B cell (primary cell): Measurements from ENCODE around the gene PDGFC. TPM values are rescaled to one million over a fixed set of nuclear protein-coding genes. Genes with fewer than 3 reads are reported as not detected.

Source experiments
- ATAC-seq: fragments of 200-7000 bp; cut with Tn5 transposase; one replicate; pipeline ENCODE4 v1.10.0; 2021; ENCODE audit warnings: low read depth, mild to moderate bottlenecking, moderate number of reproducible peaks, moderate library complexity
- CTCF ChIA-PET: fragments of 350-600 bp; sonication (Branson Sonifier 250); formaldehyde crosslinking; loops from one replicate; lab custom pipeline; 2021; ENCODE audit warnings: antibody characterized with exemption, inconsistent platforms; lab: Charles Lee
- POLR2A ChIA-PET: fragments of 350-600 bp; sonication (Branson Sonifier 250); formaldehyde crosslinking; loops from one replicate; lab custom pipeline; 2021; ENCODE audit warnings: antibody characterized with exemption; lab: Charles Lee
- DNase-seq: peaks from one replicate; pipeline ENCODE4 v3.0.0; 2013
- H2AFZ ChIP-seq: 2 replicates; pipeline ENCODE4 v1.6.1; 2012; ENCODE audit warnings: mild to moderate bottlenecking, low read depth, low read length; ENCODE audit not compliant: insufficient read depth, poor library complexity, severe bottlenecking
- H3K27ac ChIP-seq, 2 donors: 1 replicate in 1 of 2; 2 replicates in 1 of 2; pipeline ENCODE4 v1.5.1; 2012 to 2013; ENCODE audit warnings: low read length in 2 of 2, mild to moderate bottlenecking in 2 of 2, moderate library complexity in 1 of 2
- H3K27me3 ChIP-seq, 4 experiments: fragments of 200-600 bp in 1 of 4; sonication (generic) in 1 of 4; replicated peaks in 1 of 4; 1 replicate in 2 of 4; 2 replicates in 2 of 4; pipeline versions ENCODE4 v1.6.1 to v1.7.0; 2013 to 2016; ENCODE audit warnings: low read length in 3 of 4, mild to moderate bottlenecking in 2 of 4, mixed read lengths in 1 of 4, moderate library complexity in 1 of 4; ENCODE audit not compliant: insufficient read depth in 4 of 4, control insufficient read depth in 3 of 4; ENCODE audit errors: control extremely low read depth in 1 of 4
- H3K36me3 ChIP-seq, 2 experiments: replicated peaks in 1 of 2; 1 replicate in 1 of 2; 2 replicates in 1 of 2; pipeline versions ENCODE4 v1.6.1 to v1.7.1; 2013; ENCODE audit warnings: low read length in 1 of 2; ENCODE audit not compliant: insufficient read depth in 2 of 2, control insufficient read depth in 1 of 2; ENCODE audit errors: control extremely low read depth in 1 of 2, extremely low read depth in 1 of 2
- H3K4me1 ChIP-seq, 2 donors: fragments of 200-600 bp in 1 of 2; sonication (generic) in 1 of 2; 1 replicate in 1 of 2; 2 replicates in 1 of 2; pipeline versions ENCODE4 v1.5.1 to v1.6.1; 2013 to 2017; ENCODE audit warnings: low read length in 2 of 2; ENCODE audit not compliant: control insufficient read depth in 2 of 2, insufficient read depth in 2 of 2
- H3K4me2 ChIP-seq: replicated peaks from 2 replicates; pipeline ENCODE3; 2012; ENCODE audit warnings: mild to moderate bottlenecking, low read depth, low read length; ENCODE audit not compliant: poor library complexity, severe bottlenecking
- H3K4me3 ChIP-seq, 5 experiments: fragments of 200-600 bp in 1 of 5; sonication (generic) in 1 of 5; 1 replicate in 3 of 5; 2 replicates in 2 of 5; pipeline versions ENCODE4 v1.5.1 to v1.7.0; 2011 to 2016; ENCODE audit warnings: low read length in 4 of 5, mild to moderate bottlenecking in 4 of 5, low read depth in 2 of 5, control low read depth in 1 of 5, moderate library complexity in 1 of 5; ENCODE audit not compliant: insufficient read depth in 1 of 5; ENCODE audit errors: control extremely low read depth in 1 of 5, extremely low read depth in 1 of 5
- H3K79me2 ChIP-seq: fragments of 200-600 bp; sonication (generic); one replicate; pipeline ENCODE4 v1.6.0; 2016; ENCODE audit warnings: low read length; ENCODE audit not compliant: control insufficient read depth, insufficient read depth
- H3K9ac ChIP-seq: fragments of 200-600 bp; sonication (generic); 2 replicates; pipeline ENCODE4 v1.6.1; 2017; ENCODE audit warnings: mild to moderate bottlenecking, low read length, moderate library complexity
- H3K9me3 ChIP-seq, 3 donors: one replicate each; pipeline versions ENCODE4 v1.6.1 to v1.7.1; 2013; ENCODE audit warnings: low read length in 2 of 3; ENCODE audit not compliant: control insufficient read depth in 2 of 3, insufficient read depth in 1 of 3; ENCODE audit errors: control extremely low read depth in 1 of 3
- H4K20me1 ChIP-seq: 2 replicates; pipeline ENCODE4 v1.6.0; 2012; ENCODE audit warnings: mild to moderate bottlenecking, low read length; ENCODE audit not compliant: insufficient read depth, control insufficient read depth, poor library complexity, severe bottlenecking
- H3K27ac Mint-ChIP-seq: one replicate; pipeline ENCODE4 v1.8.0; 2021; ENCODE audit warnings: mixed read lengths
- H3K27me3 Mint-ChIP-seq: one replicate; pipeline ENCODE4 v1.8.0; 2021; ENCODE audit warnings: mixed read lengths
- H3K4me1 Mint-ChIP-seq: one replicate; pipeline ENCODE4 v1.8.0; 2021; ENCODE audit warnings: mixed read lengths
- H3K4me3 Mint-ChIP-seq: one replicate; pipeline ENCODE4 v1.8.0; 2021; ENCODE audit warnings: mixed read lengths
- H3K9me3 Mint-ChIP-seq: one replicate; pipeline ENCODE4 v1.8.0; 2022; ENCODE audit warnings: mixed read lengths; ENCODE audit not compliant: insufficient read depth
- CTCF ChIP-seq: fragments of 200-600 bp; IDR thresholded peaks from one replicate; pipeline ENCODE4 v1.8.0; 2022; ENCODE audit warnings: antibody characterized with exemption, mild to moderate bottlenecking
- EZH2 ChIP-seq: IDR thresholded peaks from 2 replicates; pipeline ENCODE4 v1.6.1; 2012; ENCODE audit warnings: borderline replicate concordance, low read depth, mild to moderate bottlenecking, moderate library complexity, low read length; ENCODE audit not compliant: insufficient read depth, poor library complexity, severe bottlenecking
- WGBS: methylation state at CpG from one replicate; pipeline ENCODE4 v1.1.5; 2013; ENCODE audit warnings: missing lambda C conversion rate; ENCODE audit not compliant: insufficient coverage; 5-methylcytosine and 5-hydroxymethylcytosine counted together
- intact Hi-C: fragments of 100-400 bp; cut with micrococcal nuclease; formaldehyde crosslinking; loops from one replicate; pipeline ENCODE4 v1.10.0; 2022
- polyA plus RNA-seq: library from polyadenylated mRNA; depleted of rRNA; stranded (reverse); fragments of >200 nt; gene quantifications from 2 replicates; pipeline ENCODE4 v1.2.3, GENCODE V29; 2012
- total RNA-seq, 2 donors: library from RNA; stranded (reverse); fragments of 120-200 nt in 1 of 2; gene quantifications; 1 replicate in 1 of 2; 2 replicates in 1 of 2; pipeline versions ENCODE4 v1.2.3 to v1.2.4, GENCODE V29; 2013 to 2022

The PDGFC gene
- total and polyA plus RNA-seq, 2 donors (not counting 1 experiment from before 2014, with no cell fraction given) = 0.10 TPM; not detected in 1

- Mint-ChIP-seq H3K4me3 (no peak overlapping the region), H3K27me3 (no peaks in the 10 kb centered on the region), H3K4me1 (no peaks in the 10 kb centered on the region), H3K9me3 (no peaks in the 10 kb centered on the region), H3K27ac (no peak overlapping the region)
- Histone ChIP-seq H3K79me2 (no peaks in the 10 kb centered on the region), H3K4me3 (no peak overlapping the region), H3K9ac (no peak overlapping the region), H2AFZ (no peak overlapping the region), H3K4me2 (no peak overlapping the region), H3K27ac (no peak overlapping the region), H3K4me1 (no peaks in the 10 kb centered on the region), H3K9me3 (no peaks in the 10 kb centered on the region), H4K20me1 (no peaks in the 10 kb centered on the region), H3K36me3 (no peaks in the 10 kb centered on the region), H3K27me3 (no peaks in the 10 kb centered on the region)
- DNase-seq = no peak
- ATAC-seq = no peak
- ChIA-PET CTCF (no interaction called here), POLR2A (no interaction called here)
- 96% methylated on average over 4 of the region's 6 CpGs for whole genome bisulfite sequencing
- intact Hi-C loops = no loop called here
- TF ChIP-seq EZH2 = no peak
- TF ChIP-seq CTCF = no peak
Measured at GRCh38 chr4:156948133-156948532, 23.5 kb downstream of the PDGFC start.

- ChIA-PET POLR2A (no interaction called here), CTCF (no interaction called here)
- H3K4me3 Mint-ChIP-seq = no peak overlapping the region
- no peak overlapping the region for H3K27ac Mint-ChIP-seq
- H3K27me3 Mint-ChIP-seq = no peaks in the 10 kb centered on the region
- H3K36me3 ChIP-seq = no peaks in the 10 kb centered on the region
- no peaks in the 10 kb centered on the region for H3K79me2 ChIP-seq
- H3K4me1 Mint-ChIP-seq = no peaks in the 10 kb centered on the region
- no peak overlapping the region for H3K4me3 ChIP-seq
- no peak overlapping the region for H3K4me2 ChIP-seq
- H3K27me3 ChIP-seq = no peaks in the 10 kb centered on the region
- no peaks in the 10 kb centered on the region for H3K9me3 ChIP-seq
- no peak overlapping the region for H3K9ac ChIP-seq
- H4K20me1 ChIP-seq = no peaks in the 10 kb centered on the region
- intact Hi-C loops = no loop called here
- H3K4me1 ChIP-seq = no peaks in the 10 kb centered on the region
- H3K9me3 Mint-ChIP-seq = no peaks in the 10 kb centered on the region
- TF ChIP-seq CTCF (no peak), EZH2 (no peak)
- DNase-seq (no peak), ATAC-seq (no peak)
- H2AFZ ChIP-seq = no peak overlapping the region
- no peak overlapping the region for H3K27ac ChIP-seq
- WGBS = 82% methylated on average over 2 of the region's 5 CpGs
Measured at GRCh38 chr4:156946516-156947424, 24.8 kb downstream of the PDGFC start.
